Activated T-helper 1 cell treated with anti-CD3 and anti-CD28 coated beads, Interleukin-12 subunit alpha, Interleukin-12 subunit beta, Interleukin-2, Interleukin-4 antibody, amounts not matched to agents 30 ng/mL and 10 ng/mL and 1 ng/mL, durations not matched to agents 14 hours and 24 hours and 36 hours (primary cell): Measurements from ENCODE around the gene ALCAM. TPM values are rescaled to one million over a fixed set of nuclear protein-coding genes. Genes with fewer than 3 reads are reported as not detected.
"Not testable (repeated sequence)": the region's sequence is repeated elsewhere in the genome, so short reads cannot be mapped to it uniquely, and the experiment has no call there.

ENCODE experiments used
- DNase-seq: peaks from one replicate; pipeline ENCODE4 v3.0.0; 2021; ENCODE audit warnings: low spot score
- H3K27ac Mint-ChIP-seq: one replicate; pipeline ENCODE4 v1.8.0; 2021; ENCODE audit warnings: mild to moderate bottlenecking, mixed read lengths
- H3K27me3 Mint-ChIP-seq: one replicate; pipeline ENCODE4 v1.8.0; 2022; ENCODE audit warnings: mild to moderate bottlenecking, moderate library complexity, mixed read lengths; ENCODE audit not compliant: insufficient read depth
- H3K36me3 Mint-ChIP-seq: one replicate; pipeline ENCODE4 v1.8.0; 2021; ENCODE audit warnings: low read depth, mixed read lengths
- H3K4me1 Mint-ChIP-seq: one replicate; pipeline ENCODE4 v1.8.0; 2021; ENCODE audit warnings: low read depth, mixed read lengths
- H3K4me3 Mint-ChIP-seq: one replicate; pipeline ENCODE4 v1.8.0; 2021; ENCODE audit warnings: mild to moderate bottlenecking, moderate library complexity, mixed read lengths
- H3K9me3 Mint-ChIP-seq: one replicate; pipeline ENCODE4 v1.8.0; 2021; ENCODE audit warnings: mixed read lengths
- intact Hi-C: fragments of 100-400 bp; cut with micrococcal nuclease; formaldehyde crosslinking; loops from one replicate; pipeline ENCODE4 v1.15.1; 2024
- total RNA-seq: library from RNA; stranded (reverse); gene quantifications from 2 replicates; pipeline ENCODE4 v1.2.3, GENCODE V29; 2022

The ALCAM gene
- total RNA-seq, 1 donor from 2014 or later, result 24.9 TPM

- Mint-ChIP-seq H3K9me3 (peaks cover 2% of the 10 kb centered on the region), H3K27ac (no peak overlapping the region), H3K4me1 (peaks cover 25% of the 10 kb centered on the region), H3K4me3 (no peak overlapping the region), H3K36me3 (peaks cover 2% of the 10 kb centered on the region), H3K27me3 (no peaks in the 10 kb centered on the region)
- no peak for DNase-seq
- intact Hi-C loops, result no loop called here
Observed at GRCh38 chr3:105377716-105378115, 11.0 kb downstream of the ALCAM start.

GRCh38 chr3:105385179-105385578 is 18.5 kb downstream of the ALCAM start:
- no peaks in the 10 kb centered on the region for H3K27me3 Mint-ChIP-seq
- H3K9me3 Mint-ChIP-seq, result peaks cover 13% of the 10 kb centered on the region
- no peaks in the 10 kb centered on the region for H3K4me1 Mint-ChIP-seq
- H3K4me3 Mint-ChIP-seq, result no peak overlapping the region
- intact Hi-C loops, result no loop called here
- no peaks in the 10 kb centered on the region for H3K36me3 Mint-ChIP-seq
- no peak for DNase-seq
- no peak overlapping the region for H3K27ac Mint-ChIP-seq

GRCh38 chr3:105385819-105386508 is 19.3 kb downstream of the ALCAM start:
- DNase-seq, result no peak
- Mint-ChIP-seq H3K4me1 (no peaks in the 10 kb centered on the region), H3K27ac (no peak overlapping the region), H3K27me3 (no peaks in the 10 kb centered on the region), H3K9me3 (peaks cover 20% of the 10 kb centered on the region), H3K36me3 (no peaks in the 10 kb centered on the region), H3K4me3 (no peak overlapping the region)
- intact Hi-C loops, result no loop called here

- Mint-ChIP-seq H3K27me3 (no peaks in the 10 kb centered on the region), H3K9me3 (peaks cover 33% of the 10 kb centered on the region), H3K4me3 (no peak overlapping the region), H3K4me1 (no peaks in the 10 kb centered on the region), H3K27ac (no peak overlapping the region), H3K36me3 (no peaks in the 10 kb centered on the region)
- intact Hi-C loops, result no loop called here
- DNase-seq, result no peak
Observed at GRCh38 chr3:105387122-105387751, 20.5 kb downstream of the ALCAM start.

- intact Hi-C loops, result no loop called here
- Mint-ChIP-seq H3K9me3 (peaks cover 34% of the 10 kb centered on the region), H3K36me3 (no peaks in the 10 kb centered on the region), H3K27ac (no peak overlapping the region), H3K4me1 (no peaks in the 10 kb centered on the region), H3K4me3 (no peak overlapping the region), H3K27me3 (no peaks in the 10 kb centered on the region)
- DNase-seq, result no peak
Observed at GRCh38 chr3:105388176-105388575, 21.5 kb downstream of the ALCAM start.

- H3K9me3 Mint-ChIP-seq, result peaks cover 34% of the 10 kb centered on the region
- H3K4me1 Mint-ChIP-seq, H3K4me3 Mint-ChIP-seq, DNase-seq, H3K27me3 Mint-ChIP-seq, H3K36me3 Mint-ChIP-seq, H3K27ac Mint-ChIP-seq, intact Hi-C loops: not testable (repeated sequence)
Observed at GRCh38 chr3:105389759-105390158, 23.1 kb downstream of the ALCAM start.

- H3K9me3 Mint-ChIP-seq, result peaks cover 34% of the 10 kb centered on the region
- H3K4me1 Mint-ChIP-seq, H3K4me3 Mint-ChIP-seq, intact Hi-C loops, H3K36me3 Mint-ChIP-seq, DNase-seq, H3K27ac Mint-ChIP-seq, H3K27me3 Mint-ChIP-seq: not testable (repeated sequence)
Observed at GRCh38 chr3:105392598-105392997, 25.9 kb downstream of the ALCAM start.

GRCh38 chr3:105394177-105394576 is 27.5 kb downstream of the ALCAM start:
- Mint-ChIP-seq H3K36me3 (no peaks in the 10 kb centered on the region), H3K27me3 (no peaks in the 10 kb centered on the region), H3K4me1 (no peaks in the 10 kb centered on the region), H3K9me3 (peaks cover 34% of the 10 kb centered on the region), H3K27ac (no peak overlapping the region), H3K4me3 (no peak overlapping the region)
- DNase-seq, result no peak
- intact Hi-C loops, result no loop called here

GRCh38 chr3:105397974-105398373 is 31.3 kb downstream of the ALCAM start:
- Mint-ChIP-seq H3K27me3 (no peaks in the 10 kb centered on the region), H3K36me3 (no peaks in the 10 kb centered on the region), H3K4me1 (no peaks in the 10 kb centered on the region), H3K27ac (no peak overlapping the region), H3K4me3 (no peak overlapping the region), H3K9me3 (peaks cover 3% of the 10 kb centered on the region)
- DNase-seq, result no peak
- intact Hi-C loops, result no loop called here

GRCh38 chr3:105398437-105398836 is 31.7 kb downstream of the ALCAM start:
- intact Hi-C loops, result no loop called here
- Mint-ChIP-seq H3K4me3 (no peak overlapping the region), H3K4me1 (no peaks in the 10 kb centered on the region), H3K36me3 (peaks cover under 1% of the 10 kb centered on the region), H3K9me3 (peaks cover 4% of the 10 kb centered on the region), H3K27me3 (no peaks in the 10 kb centered on the region), H3K27ac (no peak overlapping the region)
- no peak for DNase-seq

GRCh38 chr3:105399062-105399461 is 32.4 kb downstream of the ALCAM start:
- H3K4me3 Mint-ChIP-seq, result no peak overlapping the region
- intact Hi-C loops, result no loop called here
- H3K27me3 Mint-ChIP-seq, result no peaks in the 10 kb centered on the region
- no peak for DNase-seq
- H3K4me1 Mint-ChIP-seq, result no peaks in the 10 kb centered on the region
- H3K27ac Mint-ChIP-seq, result no peak overlapping the region
- peaks cover 4% of the 10 kb centered on the region for H3K36me3 Mint-ChIP-seq
- H3K9me3 Mint-ChIP-seq, result peaks cover 10% of the 10 kb centered on the region

- Mint-ChIP-seq H3K9me3 (peaks cover 12% of the 10 kb centered on the region), H3K36me3 (peaks cover 4% of the 10 kb centered on the region), H3K27me3 (no peaks in the 10 kb centered on the region), H3K4me1 (no peaks in the 10 kb centered on the region), H3K27ac (no peak overlapping the region), H3K4me3 (no peak overlapping the region)
- DNase-seq, result no peak
- intact Hi-C loops, result no loop called here
Observed at GRCh38 chr3:105399611-105400010, 32.9 kb downstream of the ALCAM start.

GRCh38 chr3:105401254-105401653 is 34.5 kb downstream of the ALCAM start:
- intact Hi-C loops, result no loop called here

More at GRCh38 chr3:105401254-105401653, 34.5 kb downstream of the ALCAM start:
- H3K36me3 Mint-ChIP-seq, result peaks cover 4% of the 10 kb centered on the region
- H3K27ac Mint-ChIP-seq, result no peak overlapping the region
- no peaks in the 10 kb centered on the region for H3K27me3 Mint-ChIP-seq
- no peak overlapping the region for H3K4me3 Mint-ChIP-seq
- H3K9me3 Mint-ChIP-seq, result peaks cover 17% of the 10 kb centered on the region
- DNase-seq, result no peak
- H3K4me1 Mint-ChIP-seq, result no peaks in the 10 kb centered on the region
